Liver (tissue), 9 donors: ENCODE data around the gene MPC2. TPM values are rescaled to one million over a fixed set of nuclear protein-coding genes. Genes with fewer than 3 reads are reported as not detected.

Experiments
- DNase-seq: peaks from one replicate; pipeline ENCODE4 v3.0.0-alpha.2; 2017; ENCODE audit warnings: low spot score
- H3K27ac ChIP-seq, 2 donors: one replicate each; pipeline ENCODE4 v1.7.0; 2013; ENCODE audit warnings: inconsistent platforms in 2 of 2, low read length in 2 of 2, control low read depth in 1 of 2, low read depth in 1 of 2, mild to moderate bottlenecking in 1 of 2
- H3K27me3 ChIP-seq, 4 donors: one replicate each; pipeline versions ENCODE4 v1.6.1 to v1.7.0; 2013; ENCODE audit warnings: low read length in 3 of 4, inconsistent platforms in 1 of 4, mild to moderate bottlenecking in 1 of 4, moderate library complexity in 1 of 4; ENCODE audit not compliant: control insufficient read depth in 4 of 4, insufficient read depth in 4 of 4
- H3K36me3 ChIP-seq, 4 donors: one replicate each; pipeline versions ENCODE4 v1.6.1 to v1.7.0; 2013; ENCODE audit warnings: low read length in 3 of 4, mild to moderate bottlenecking in 3 of 4, low read depth in 1 of 4, moderate library complexity in 1 of 4; ENCODE audit not compliant: control insufficient read depth in 4 of 4, insufficient read depth in 3 of 4
- H3K4me1 ChIP-seq, 4 donors: one replicate each; pipeline versions ENCODE4 v1.6.1 to v1.7.0; 2013; ENCODE audit warnings: low read length in 3 of 4, mild to moderate bottlenecking in 3 of 4, moderate library complexity in 1 of 4; ENCODE audit not compliant: control insufficient read depth in 4 of 4, insufficient read depth in 4 of 4
- H3K4me3 ChIP-seq, 3 donors: one replicate each; pipeline versions ENCODE4 v1.6.1 to v1.7.0; 2013; ENCODE audit warnings: low read length in 3 of 3, control low read depth in 1 of 3, low read depth in 1 of 3, mild to moderate bottlenecking in 1 of 3
- H3K9ac ChIP-seq, 2 donors: one replicate each; pipeline ENCODE4 v1.7.0; 2013; ENCODE audit warnings: low read length in 2 of 2, mild to moderate bottlenecking in 2 of 2, moderate library complexity in 2 of 2, control low read depth in 1 of 2, low read depth in 1 of 2
- H3K9me3 ChIP-seq, 4 donors: one replicate each; pipeline versions ENCODE4 v1.6.1 to v1.7.0; 2013; ENCODE audit warnings: low read length in 3 of 4; ENCODE audit not compliant: control insufficient read depth in 4 of 4
- ATF3 ChIP-seq: IDR thresholded peaks from 2 replicates; pipeline ENCODE4 v1.6.1; 2016; ENCODE audit warnings: antibody characterized with exemption
- EGR1 ChIP-seq, 2 donors: IDR thresholded peaks; 2 replicates each; pipeline ENCODE4 v1.6.1; 2016 to 2018; ENCODE audit warnings: antibody characterized with exemption in 2 of 2, low read depth in 2 of 2
- FOXA1 ChIP-seq: IDR thresholded peaks from 2 replicates; pipeline ENCODE4 v1.6.1; 2016; ENCODE audit warnings: antibody characterized with exemption
- FOXA2 ChIP-seq: IDR thresholded peaks from 2 replicates; pipeline ENCODE4 v1.6.1; 2016; ENCODE audit warnings: antibody characterized with exemption
- GABPA ChIP-seq, 2 donors: IDR thresholded peaks in 1 of 2; conservative IDR thresholded peaks in 1 of 2; 2 replicates each; pipeline ENCODE4 v1.6.1; 2016; ENCODE audit warnings: antibody characterized with exemption in 2 of 2, mild to moderate bottlenecking in 1 of 2, moderate library complexity in 1 of 2
- HNF4A ChIP-seq, 2 donors: conservative IDR thresholded peaks; 2 replicates each; pipeline ENCODE4 v1.6.1; 2016; ENCODE audit warnings: antibody characterized with exemption in 2 of 2, mild to moderate bottlenecking in 2 of 2
- JUND ChIP-seq, 2 donors: IDR thresholded peaks; 2 replicates each; pipeline ENCODE4 v1.6.1; 2016; ENCODE audit warnings: antibody characterized with exemption in 2 of 2
- MAX ChIP-seq: IDR thresholded peaks from 2 replicates; pipeline ENCODE4 v1.6.1; 2016; ENCODE audit warnings: antibody characterized with exemption
- RAD21 ChIP-seq, 2 donors: IDR thresholded peaks; 2 replicates each; pipeline ENCODE4 v1.6.1; 2016; ENCODE audit warnings: antibody characterized with exemption in 2 of 2, mild to moderate bottlenecking in 2 of 2
- REST ChIP-seq: IDR thresholded peaks from 2 replicates; pipeline ENCODE4 v1.6.1; 2016; ENCODE audit warnings: antibody characterized with exemption, mild to moderate bottlenecking
- RXRA ChIP-seq, 2 donors: IDR thresholded peaks; 2 replicates each; pipeline ENCODE4 v1.6.1; 2017 to 2018; ENCODE audit warnings: antibody characterized with exemption in 2 of 2, mild to moderate bottlenecking in 1 of 2
- SP1 ChIP-seq: IDR thresholded peaks from 2 replicates; pipeline ENCODE4 v1.6.1; 2018; ENCODE audit warnings: antibody characterized with exemption, mild to moderate bottlenecking
- YY1 ChIP-seq: IDR thresholded peaks from 2 replicates; pipeline ENCODE4 v1.6.1; 2016; ENCODE audit warnings: antibody characterized with exemption, mild to moderate bottlenecking
- ZBTB33 ChIP-seq: IDR thresholded peaks from 2 replicates; pipeline ENCODE4 v1.6.1; 2016; ENCODE audit warnings: antibody characterized with exemption
- whole genome bisulfite sequencing: extraction: QIAGEN DNeasy Blood & Tissue Kit; methylation state at CpG from one replicate; pipeline ENCODE4 v1.1.7; 2013; 5-methylcytosine and 5-hydroxymethylcytosine counted together
- polyA plus RNA-seq, 2 donors: library from polyadenylated mRNA; stranded (reverse) in 1 of 2; unstranded in 1 of 2; fragments of 200-250 nt in 1 of 2; fragments of >200 nt in 1 of 2; fragmentation: Nextera tagmentation in 1 of 2; extraction: Ambion mirVana in 1 of 2; gene quantifications; one replicate each; pipeline versions ENCODE4 v1.2.1 to v1.2.3, GENCODE V29; 2013 to 2015
- total RNA-seq, 2 donors: library from RNA; depleted of rRNA; stranded (reverse); fragments of >200 nt; gene quantifications; one replicate each; pipeline ENCODE4 v1.2.3, GENCODE V29; 2014
- TF ChIP-seq, protein P1 (sequence below): fragments of 150-350 bp; IDR thresholded peaks from 2 replicates; pipeline ENCODE4 v1.5.1; 2017; ENCODE audit warnings: improper control_type of control experiment, low read depth, low read length; ENCODE audit not compliant: missing input control
- donor health status: healthy.
- donor health status: healthy.
- donor health status: healthy.
- donor health status: healthy.
- donor health status: healthy.

The MPC2 gene
- total and polyA plus RNA-seq, 4 donors: 78.8 to 369 (median 127) TPM

DNA sequence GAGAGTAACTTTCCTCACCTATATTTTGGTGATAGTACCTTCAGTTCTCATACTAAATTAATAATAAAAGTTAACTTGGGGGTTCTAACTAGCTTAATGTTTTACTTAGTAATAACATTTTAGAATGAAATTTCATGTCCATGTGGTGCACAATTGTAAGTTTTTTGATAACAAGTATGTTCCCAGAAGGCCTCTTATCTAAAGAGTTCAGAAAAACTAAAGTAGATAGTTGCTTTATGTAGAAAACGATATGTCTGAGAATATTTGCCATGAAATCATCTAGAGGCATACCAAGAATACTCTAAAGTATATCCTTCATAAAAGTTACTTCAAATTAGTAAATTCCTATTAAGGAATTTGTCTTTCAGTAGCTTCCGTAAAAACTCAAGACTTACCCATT lies 12.8 kb downstream of the MPC2 start:
- Histone ChIP-seq H3K4me1 (peaks cover 4 to 58% (median 25%) of the 10 kb centered on the region in 4 donors), H3K27me3 (no peaks in the 10 kb centered on the region), H3K27ac (no peak overlapping the region), H3K36me3 (peaks cover 0 to 5% (median 1%) of the 10 kb centered on the region in 4 donors), H3K9ac (no peak overlapping the region), H3K4me3 (no peak overlapping the region), H3K9me3 (no peaks in the 10 kb centered on the region)
- no peak for DNase-seq
- 92% methylated on average over 2 of the region's 2 CpGs for WGBS
- TF ChIP-seq HNF4A (conservative IDR thresholded peaks at IDR 0.05) (no peak), GABPA (IDR thresholded peaks at IDR 0.05 in 1 of 2, conservative IDR thresholded peaks at IDR 0.05 in 1 of 2) (no peak), FOXA2 (no peak), ATF3 (no peak), RXRA (IDR thresholded peaks at IDR 0.05) (no peak), MAX (no peak), YY1 (no peak), JUND (IDR thresholded peaks at IDR 0.05) (no peak), REST (no peak)
- TF ChIP-seq, protein P1, sequence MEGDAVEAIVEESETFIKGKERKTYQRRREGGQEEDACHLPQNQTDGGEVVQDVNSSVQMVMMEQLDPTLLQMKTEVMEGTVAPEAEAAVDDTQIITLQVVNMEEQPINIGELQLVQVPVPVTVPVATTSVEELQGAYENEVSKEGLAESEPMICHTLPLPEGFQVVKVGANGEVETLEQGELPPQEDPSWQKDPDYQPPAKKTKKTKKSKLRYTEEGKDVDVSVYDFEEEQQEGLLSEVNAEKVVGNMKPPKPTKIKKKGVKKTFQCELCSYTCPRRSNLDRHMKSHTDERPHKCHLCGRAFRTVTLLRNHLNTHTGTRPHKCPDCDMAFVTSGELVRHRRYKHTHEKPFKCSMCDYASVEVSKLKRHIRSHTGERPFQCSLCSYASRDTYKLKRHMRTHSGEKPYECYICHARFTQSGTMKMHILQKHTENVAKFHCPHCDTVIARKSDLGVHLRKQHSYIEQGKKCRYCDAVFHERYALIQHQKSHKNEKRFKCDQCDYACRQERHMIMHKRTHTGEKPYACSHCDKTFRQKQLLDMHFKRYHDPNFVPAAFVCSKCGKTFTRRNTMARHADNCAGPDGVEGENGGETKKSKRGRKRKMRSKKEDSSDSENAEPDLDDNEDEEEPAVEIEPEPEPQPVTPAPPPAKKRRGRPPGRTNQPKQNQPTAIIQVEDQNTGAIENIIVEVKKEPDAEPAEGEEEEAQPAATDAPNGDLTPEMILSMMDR: no peak

DNA sequence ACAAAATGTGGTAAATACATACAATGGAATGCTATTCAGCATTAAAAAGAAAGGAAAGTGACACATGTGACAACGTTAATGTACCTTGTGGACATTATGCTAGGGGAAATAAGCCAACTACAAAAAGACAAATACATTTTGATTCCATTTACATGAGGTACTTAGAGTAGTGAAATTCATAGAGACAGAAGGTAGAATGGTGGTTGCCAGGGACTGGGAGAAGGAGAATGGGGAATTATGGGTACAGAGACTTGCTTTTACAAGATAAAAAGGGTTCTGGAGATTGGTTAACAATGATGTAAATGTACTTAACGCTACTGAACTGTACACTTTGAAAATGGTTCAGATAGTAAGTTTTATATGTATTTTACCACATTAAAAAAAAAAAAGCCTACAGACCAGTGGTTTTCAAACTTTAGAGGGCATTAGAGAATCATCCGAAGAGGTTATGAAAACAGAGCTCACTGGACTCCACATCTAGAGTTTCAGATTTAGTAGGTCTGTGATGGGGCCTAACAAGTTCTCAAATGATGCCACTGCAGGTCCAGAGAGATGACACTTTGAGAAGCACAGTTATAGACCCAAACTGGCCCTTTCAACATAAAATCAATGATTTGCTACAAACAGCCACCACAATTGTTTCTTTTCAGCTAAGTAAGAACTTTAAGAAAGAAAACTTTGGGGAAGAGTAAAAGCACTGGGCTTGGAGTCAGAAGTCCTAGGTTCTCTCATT lies 13.4 kb downstream of the MPC2 start:
- WGBS: 84% methylated on average over 3 of the region's 3 CpGs
- Histone ChIP-seq H3K9me3 (no peaks in the 10 kb centered on the region), H3K36me3 (peaks cover 0 to 5% (median 1%) of the 10 kb centered on the region in 4 donors), H3K4me3 (no peak overlapping the region), H3K27ac (no peak overlapping the region), H3K9ac (no peak overlapping the region), H3K4me1 (peaks cover 4 to 56% (median 23%) of the 10 kb centered on the region in 4 donors), H3K27me3 (no peaks in the 10 kb centered on the region)
- DNase-seq: no peak
- TF ChIP-seq ZBTB33 (no peak), YY1 (no peak), JUND (IDR thresholded peaks at IDR 0.05) (no peak), GABPA (IDR thresholded peaks at IDR 0.05 in 1 of 2, conservative IDR thresholded peaks at IDR 0.05 in 1 of 2) (no peak), EGR1 (IDR thresholded peaks at IDR 0.05; ENCODE audit: low read depth in 2 of 2) (no peak), SP1 (no peak), RAD21 (IDR thresholded peaks at IDR 0.05) (no peak), HNF4A (conservative IDR thresholded peaks at IDR 0.05) (no peak), MAX (no peak), FOXA1 (no peak), ATF3 (no peak)
- TF ChIP-seq, protein P1: no peak
